Anterior cingulate cortex (tissue), 58 donors: ENCODE results near the gene CTSD.

ENCODE experiments used
- DNase-seq, 58 donors: peaks; one replicate each; lab custom pipeline; 2025; lab: John Stamatoyannopoulos, UW

Gene CTSD

GRCh38 chr11:1759151-1759850, 4.4 kb downstream of the CTSD start:
- no peak for DNase-seq

GRCh38 chr11:1758611-1759150, 5.0 kb downstream of the CTSD start:
- DNase-seq: no peak

GRCh38 chr11:1757861-1758610, 5.7 kb downstream of the CTSD start:
- peak in 3 of 58 donors; percentile 19 to 46 (median 38) for DNase-seq

- no peak for DNase-seq
Measured at GRCh38 chr11:1756791-1757771, 6.6 kb downstream of the CTSD start.

- DNase-seq: no peak
Measured at GRCh38 chr11:1755692-1756561, 7.8 kb downstream of the CTSD start.

GRCh38 chr11:1755344-1755691, 8.4 kb downstream of the CTSD start:
- no peak for DNase-seq

- no peak for DNase-seq
Measured at GRCh38 chr11:1754376-1755150, 9.2 kb downstream of the CTSD start.

GRCh38 chr11:1753929-1754305, 9.8 kb downstream of the CTSD start:
- no peak for DNase-seq

- DNase-seq: no peak
Measured at GRCh38 chr11:1753229-1753928, 10.3 kb downstream of the CTSD start.

- DNase-seq: no peak
Measured at GRCh38 chr11:1752907-1753228, 10.9 kb downstream of the CTSD start.

GRCh38 chr11:1751999-1752906, 11.5 kb downstream of the CTSD start:
- DNase-seq: no peak

GRCh38 chr11:1751531-1751921, 12.2 kb downstream of the CTSD start:
- no peak for DNase-seq

GRCh38 chr11:1750840-1751530, 12.7 kb downstream of the CTSD start:
- peak in 1 of 58 donors; percentile 30 for DNase-seq

- peak in 1 of 58 donors; percentile 34 for DNase-seq
Measured at GRCh38 chr11:1750481-1750839, 13.3 kb downstream of the CTSD start, which contains the start of gene IFITM10. IFITM10 (minus strand) TSS chr11:1750595; CDS start chr11:1750442, 153 bp downstream.

GRCh38 chr11:1749395-1750351, 14.1 kb downstream of the CTSD start:
- DNase-seq: no peak
